ENCODE measurements around the gene ANKRD44.

The ANKRD44 gene

GRCh38 chr2:197286805-197287595 is 23.6 kb downstream of the ANKRD44 start:
- peak; percentile 61 for DNase-seq

- DNase-seq = no peak
Measured at GRCh38 chr2:197285361-197285760, 25.2 kb downstream of the ANKRD44 start.

- DNase-seq = no peak
Measured at GRCh38 chr2:197284956-197285355, 25.6 kb downstream of the ANKRD44 start.

GRCh38 chr2:197281421-197281820 is 29.2 kb downstream of the ANKRD44 start:
- DNase-seq = no peak

GRCh38 chr2:197280015-197280702 is 30.4 kb downstream of the ANKRD44 start:
- DNase-seq = no peak

- DNase-seq = no peak
Measured at GRCh38 chr2:197278799-197279763, 31.5 kb downstream of the ANKRD44 start.

- DNase-seq = no peak
Measured at GRCh38 chr2:197277794-197278193, 32.8 kb downstream of the ANKRD44 start.

GRCh38 chr2:197276156-197276555 is 34.4 kb downstream of the ANKRD44 start:
- no peak for DNase-seq

GRCh38 chr2:197274937-197275336 is 35.6 kb downstream of the ANKRD44 start:
- no peak for DNase-seq

GRCh38 chr2:197274349-197274748 is 36.2 kb downstream of the ANKRD44 start:
- no peak for DNase-seq

GRCh38 chr2:197273485-197273884 is 37.1 kb downstream of the ANKRD44 start:
- no peak for DNase-seq

GRCh38 chr2:197270601-197271000 is 40.0 kb downstream of the ANKRD44 start:
- no peak for DNase-seq

GRCh38 chr2:197269815-197270214 is 40.8 kb downstream of the ANKRD44 start:
- no peak for DNase-seq

- DNase-seq = peak; percentile 28
Measured at GRCh38 chr2:197268786-197269584, 41.6 kb downstream of the ANKRD44 start.

- peak; percentile 27 for DNase-seq
Measured at GRCh38 chr2:197266477-197266876, 44.1 kb downstream of the ANKRD44 start.

GRCh38 chr2:197265924-197266323 is 44.7 kb downstream of the ANKRD44 start:
- no peak for DNase-seq

GRCh38 chr2:197265036-197265435 is 45.5 kb downstream of the ANKRD44 start:
- DNase-seq = no peak

- DNase-seq = no peak
Measured at GRCh38 chr2:197264332-197264731, 46.2 kb downstream of the ANKRD44 start.

GRCh38 chr2:197263077-197263476 is 47.5 kb downstream of the ANKRD44 start:
- no peak for DNase-seq

GRCh38 chr2:197261808-197262226 is 48.8 kb downstream of the ANKRD44 start:
- no peak for DNase-seq

GRCh38 chr2:197259470-197259999 is 51.0 kb downstream of the ANKRD44 start:
- no peak for DNase-seq

GRCh38 chr2:197258580-197258979 is 52.0 kb downstream of the ANKRD44 start:
- DNase-seq = no peak
